ENCODE data around the gene NAA80. TPM values are rescaled to one million over a fixed set of nuclear protein-coding genes. Genes with fewer than 3 reads are reported as not detected.

NAA80 gene
- polyA plus RNA-seq, 1 donor from 2014 or later = 4.6 TPM

DNA sequence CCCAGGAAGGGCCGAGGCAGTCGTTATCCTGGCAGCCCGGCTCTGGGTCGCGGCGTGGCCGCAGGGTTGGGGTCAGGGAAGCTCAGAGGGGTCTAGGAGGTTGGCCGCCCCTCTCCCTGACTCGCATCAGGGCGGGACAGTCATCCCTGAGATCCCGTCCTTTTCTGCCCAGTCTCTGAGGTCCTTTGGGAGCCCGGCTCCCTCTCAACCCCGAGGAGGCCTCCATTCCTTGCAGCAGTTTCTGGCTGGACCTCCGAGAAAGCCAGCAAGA, 22.8 kb upstream of the NAA80 start:
- peak overlapping the region; percentile 94 for H3K27ac ChIP-seq (ENCODE audit: low read length)
- peak overlapping the region; percentile 93 for H3K4me3 ChIP-seq (ENCODE audit: low read length)
- H3K9me3 ChIP-seq (ENCODE audit: low read length) = no peaks in the 10 kb centered on the region
- H3K27me3 ChIP-seq (ENCODE audit: insufficient read depth, low read depth, low read length) = no peaks in the 10 kb centered on the region
- peak overlapping the region; percentile 56 for H2AFZ ChIP-seq (ENCODE audit: low read depth, low read length)
- no peaks in the 10 kb centered on the region for H4K20me1 ChIP-seq (ENCODE audit: insufficient read depth)
- H3K79me2 ChIP-seq (replicated peaks; ENCODE audit: insufficient read depth, low read length) = peaks cover 25% of the 10 kb centered on the region
- H3F3A ChIP-seq (ENCODE audit: insufficient read depth, low read length, poor library complexity, severe bottlenecking) = no peaks in the 10 kb centered on the region
- no peaks in the 10 kb centered on the region for H3K9me2 ChIP-seq (ENCODE audit: insufficient read depth, low read length)
- peak overlapping the region; percentile 96 for H3K9ac ChIP-seq (ENCODE audit: low read length)
- no peak overlapping the region for H3K4me2 ChIP-seq (ENCODE audit: low read length)
- no peaks in the 10 kb centered on the region for H3K36me3 ChIP-seq (ENCODE audit: insufficient read depth, low read length)
- no peak for TF ChIP-seq EP300 (conservative IDR thresholded peaks at IDR 0.05; ENCODE audit: poor library complexity, severe bottlenecking)
- TF ChIP-seq RAD21 (conservative IDR thresholded peaks at IDR 0.05) = no peak
- TF ChIP-seq SMC3 (conservative IDR thresholded peaks at IDR 0.05; ENCODE audit: poor library complexity) = no peak
- TF ChIP-seq POLR2AphosphoS5 (IDR thresholded peaks at IDR 0.05) = no peak
- TF ChIP-seq MXI1 (conservative IDR thresholded peaks at IDR 0.05; ENCODE audit: poor library complexity, severe bottlenecking) = no peak
- TF ChIP-seq, protein P1, sequence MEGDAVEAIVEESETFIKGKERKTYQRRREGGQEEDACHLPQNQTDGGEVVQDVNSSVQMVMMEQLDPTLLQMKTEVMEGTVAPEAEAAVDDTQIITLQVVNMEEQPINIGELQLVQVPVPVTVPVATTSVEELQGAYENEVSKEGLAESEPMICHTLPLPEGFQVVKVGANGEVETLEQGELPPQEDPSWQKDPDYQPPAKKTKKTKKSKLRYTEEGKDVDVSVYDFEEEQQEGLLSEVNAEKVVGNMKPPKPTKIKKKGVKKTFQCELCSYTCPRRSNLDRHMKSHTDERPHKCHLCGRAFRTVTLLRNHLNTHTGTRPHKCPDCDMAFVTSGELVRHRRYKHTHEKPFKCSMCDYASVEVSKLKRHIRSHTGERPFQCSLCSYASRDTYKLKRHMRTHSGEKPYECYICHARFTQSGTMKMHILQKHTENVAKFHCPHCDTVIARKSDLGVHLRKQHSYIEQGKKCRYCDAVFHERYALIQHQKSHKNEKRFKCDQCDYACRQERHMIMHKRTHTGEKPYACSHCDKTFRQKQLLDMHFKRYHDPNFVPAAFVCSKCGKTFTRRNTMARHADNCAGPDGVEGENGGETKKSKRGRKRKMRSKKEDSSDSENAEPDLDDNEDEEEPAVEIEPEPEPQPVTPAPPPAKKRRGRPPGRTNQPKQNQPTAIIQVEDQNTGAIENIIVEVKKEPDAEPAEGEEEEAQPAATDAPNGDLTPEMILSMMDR (IDR thresholded peaks at IDR 0.05; ENCODE audit: poor library complexity, severe bottlenecking) = no peak
- TF ChIP-seq EZH2 (IDR thresholded peaks at IDR 0.05; ENCODE audit: borderline replicate concordance, insufficient read depth, low read length, poor library complexity, severe bottlenecking) = no peak
- no peak for TF ChIP-seq TAF1 (IDR thresholded peaks at IDR 0.05; ENCODE audit: low read depth)
- TF ChIP-seq, protein P2, sequence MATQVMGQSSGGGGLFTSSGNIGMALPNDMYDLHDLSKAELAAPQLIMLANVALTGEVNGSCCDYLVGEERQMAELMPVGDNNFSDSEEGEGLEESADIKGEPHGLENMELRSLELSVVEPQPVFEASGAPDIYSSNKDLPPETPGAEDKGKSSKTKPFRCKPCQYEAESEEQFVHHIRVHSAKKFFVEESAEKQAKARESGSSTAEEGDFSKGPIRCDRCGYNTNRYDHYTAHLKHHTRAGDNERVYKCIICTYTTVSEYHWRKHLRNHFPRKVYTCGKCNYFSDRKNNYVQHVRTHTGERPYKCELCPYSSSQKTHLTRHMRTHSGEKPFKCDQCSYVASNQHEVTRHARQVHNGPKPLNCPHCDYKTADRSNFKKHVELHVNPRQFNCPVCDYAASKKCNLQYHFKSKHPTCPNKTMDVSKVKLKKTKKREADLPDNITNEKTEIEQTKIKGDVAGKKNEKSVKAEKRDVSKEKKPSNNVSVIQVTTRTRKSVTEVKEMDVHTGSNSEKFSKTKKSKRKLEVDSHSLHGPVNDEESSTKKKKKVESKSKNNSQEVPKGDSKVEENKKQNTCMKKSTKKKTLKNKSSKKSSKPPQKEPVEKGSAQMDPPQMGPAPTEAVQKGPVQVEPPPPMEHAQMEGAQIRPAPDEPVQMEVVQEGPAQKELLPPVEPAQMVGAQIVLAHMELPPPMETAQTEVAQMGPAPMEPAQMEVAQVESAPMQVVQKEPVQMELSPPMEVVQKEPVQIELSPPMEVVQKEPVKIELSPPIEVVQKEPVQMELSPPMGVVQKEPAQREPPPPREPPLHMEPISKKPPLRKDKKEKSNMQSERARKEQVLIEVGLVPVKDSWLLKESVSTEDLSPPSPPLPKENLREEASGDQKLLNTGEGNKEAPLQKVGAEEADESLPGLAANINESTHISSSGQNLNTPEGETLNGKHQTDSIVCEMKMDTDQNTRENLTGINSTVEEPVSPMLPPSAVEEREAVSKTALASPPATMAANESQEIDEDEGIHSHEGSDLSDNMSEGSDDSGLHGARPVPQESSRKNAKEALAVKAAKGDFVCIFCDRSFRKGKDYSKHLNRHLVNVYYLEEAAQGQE (IDR thresholded peaks at IDR 0.05; ENCODE audit: borderline replicate concordance) = no peak

DNA sequence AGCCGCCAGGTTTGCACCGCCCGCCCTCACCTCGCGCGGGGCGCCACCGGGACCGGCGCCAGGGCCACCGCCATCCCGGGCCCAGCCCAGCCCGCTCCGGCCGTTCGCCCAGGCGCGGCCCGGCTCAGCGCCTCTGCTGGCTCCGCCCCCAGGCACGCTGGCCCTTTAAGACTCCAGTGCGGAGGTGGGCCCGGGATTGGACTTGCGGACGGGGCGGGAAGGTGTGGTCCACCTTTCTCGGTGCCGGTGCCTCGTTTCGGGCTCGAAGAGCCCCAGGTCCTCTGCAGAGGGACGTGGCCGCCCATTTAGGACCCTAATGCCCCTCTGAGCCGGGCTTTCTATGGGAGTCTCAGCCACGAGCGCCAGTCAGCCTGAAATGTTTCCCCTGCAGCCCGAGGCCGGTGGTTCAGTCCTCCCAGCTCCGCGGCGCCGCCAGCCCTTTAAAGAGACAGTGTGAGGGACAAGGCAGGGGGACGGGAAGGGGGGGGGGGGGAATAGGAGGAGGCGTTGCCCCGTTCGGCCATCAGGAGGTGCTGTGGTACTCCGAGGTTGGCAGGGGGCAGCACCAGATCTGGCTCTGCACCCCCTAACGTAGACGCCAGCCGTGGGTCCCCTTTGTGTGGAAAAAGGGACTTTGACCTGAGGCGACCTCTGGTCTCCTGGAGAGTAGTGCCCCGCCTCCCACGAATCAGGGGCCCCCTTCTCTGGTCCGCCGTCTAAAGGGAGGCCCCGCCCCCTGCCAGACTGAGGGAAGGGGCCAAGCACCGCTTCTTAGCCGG, 22.3 kb upstream of the NAA80 start:
- Histone ChIP-seq H4K20me1 (ENCODE audit: insufficient read depth) (no peaks in the 10 kb centered on the region), H3K9me2 (ENCODE audit: insufficient read depth, low read length) (no peaks in the 10 kb centered on the region), H2AFZ (ENCODE audit: low read depth, low read length) (peak overlapping the region; percentile 85), H3K4me3 (ENCODE audit: low read length) (peak overlapping the region; percentile 93), H3K4me2 (ENCODE audit: low read length) (no peak overlapping the region), H3F3A (ENCODE audit: insufficient read depth, low read length, poor library complexity, severe bottlenecking) (no peaks in the 10 kb centered on the region), H3K36me3 (ENCODE audit: insufficient read depth, low read length) (no peaks in the 10 kb centered on the region), H3K27me3 (ENCODE audit: insufficient read depth, low read depth, low read length) (no peaks in the 10 kb centered on the region), H3K27ac (ENCODE audit: low read length) (peak overlapping the region; percentile 94), H3K79me2 (replicated peaks; ENCODE audit: insufficient read depth, low read length) (peaks cover 23% of the 10 kb centered on the region), H3K9ac (ENCODE audit: low read length) (peak overlapping the region; percentile 96), H3K9me3 (ENCODE audit: low read length) (no peaks in the 10 kb centered on the region)
- TF ChIP-seq EP300 (conservative IDR thresholded peaks at IDR 0.05; ENCODE audit: poor library complexity, severe bottlenecking) (peak; percentile 24), POLR2AphosphoS5 (IDR thresholded peaks at IDR 0.05) (peak; percentile 83), MXI1 (conservative IDR thresholded peaks at IDR 0.05; ENCODE audit: poor library complexity, severe bottlenecking) (peak; percentile 81), TAF1 (IDR thresholded peaks at IDR 0.05; ENCODE audit: low read depth) (no peak)
- TF ChIP-seq, protein P1 (IDR thresholded peaks at IDR 0.05; ENCODE audit: poor library complexity, severe bottlenecking) = peak; percentile 64

All from neural cell (in vitro differentiated cells).